GM12891 (cell line): ENCODE data around the gene PDPK1.

Source experiments
- PAX5 ChIP-seq: IDR thresholded peaks from 2 replicates; pipeline ENCODE4 v1.6.1; 2011; ENCODE audit warnings: low read length, moderate library complexity, mild to moderate bottlenecking; ENCODE audit not compliant: insufficient read depth, severe bottlenecking
- POLR2A ChIP-seq: IDR thresholded peaks from 2 replicates; pipeline ENCODE4 v1.6.1; 2011; ENCODE audit warnings: low read depth, low read length, control low read depth
- POLR2AphosphoS5 ChIP-seq: IDR thresholded peaks from 2 replicates; pipeline ENCODE4 v1.6.1; 2011; ENCODE audit warnings: low read depth, low read length, control low read depth
- POU2F2 ChIP-seq: IDR thresholded peaks from 2 replicates; pipeline ENCODE4 v1.6.1; 2011; ENCODE audit warnings: low read depth, mild to moderate bottlenecking, control low read depth, low read length, moderate library complexity
- SPI1 ChIP-seq: IDR thresholded peaks from 2 replicates; pipeline ENCODE4 v1.6.1; 2011; ENCODE audit warnings: low read depth, low read length, control low read depth
- TAF1 ChIP-seq: IDR thresholded peaks from 2 replicates; pipeline ENCODE4 v1.6.1; 2011; ENCODE audit warnings: low read depth, low read length, control low read depth

DNA sequence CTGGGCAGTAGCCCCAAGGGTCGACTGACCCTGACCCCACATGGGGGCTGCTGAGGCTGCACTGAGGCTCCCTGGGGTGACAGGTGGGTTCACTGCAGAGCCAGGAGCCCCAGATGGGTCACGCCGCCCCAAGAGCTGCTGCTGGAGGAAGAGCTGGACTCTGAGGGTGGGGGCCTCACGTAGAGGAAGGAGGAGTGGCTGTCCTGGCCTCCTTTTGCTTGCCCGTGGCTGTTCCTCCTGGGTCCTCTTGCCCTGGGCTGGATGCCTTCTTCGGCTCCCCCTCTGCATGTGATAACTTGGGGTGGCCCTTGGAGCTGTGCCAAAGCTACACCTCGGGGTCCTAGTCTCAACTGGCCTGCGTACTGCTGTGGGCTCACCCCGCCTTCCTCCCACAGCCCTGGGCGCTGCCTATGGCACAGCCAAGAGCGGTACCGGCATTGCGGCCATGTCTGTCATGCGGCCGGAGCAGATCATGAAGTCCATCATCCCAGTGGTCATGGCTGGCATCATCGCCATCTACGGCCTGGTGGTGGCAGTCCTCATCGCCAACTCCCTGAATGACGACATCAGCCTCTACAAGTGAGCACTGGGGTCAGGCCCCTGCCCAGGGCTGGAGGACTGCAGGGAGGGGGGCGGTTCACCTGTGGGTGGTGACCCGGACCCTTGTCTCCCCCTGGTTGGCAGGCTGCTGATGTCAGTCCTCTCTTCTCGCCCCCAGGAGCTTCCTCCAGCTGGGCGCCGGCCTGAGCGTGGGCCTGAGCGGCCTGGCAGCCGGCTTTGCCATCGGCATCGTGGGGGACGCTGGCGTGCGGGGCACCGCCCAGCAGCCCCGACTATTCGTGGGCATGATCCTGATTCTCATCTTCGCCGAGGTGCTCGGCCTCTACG lies 18.8 kb upstream of the PDPK1 start:
- TF ChIP-seq SPI1 (no peak), POLR2A (no peak), TAF1 (no peak), POLR2AphosphoS5 (no peak), PAX5 (no peak), POU2F2 (no peak)
